ENCODE measurements around the gene SYF2. TPM values are rescaled to one million over a fixed set of nuclear protein-coding genes. Genes with fewer than 3 reads are reported as not detected.
A peak's percentile ranks its signal among the peaks of the same experiment; 100 is the strongest.

SYF2 gene
- total RNA-seq, 1 donor from 2014 or later, result 26.5 TPM

DNA sequence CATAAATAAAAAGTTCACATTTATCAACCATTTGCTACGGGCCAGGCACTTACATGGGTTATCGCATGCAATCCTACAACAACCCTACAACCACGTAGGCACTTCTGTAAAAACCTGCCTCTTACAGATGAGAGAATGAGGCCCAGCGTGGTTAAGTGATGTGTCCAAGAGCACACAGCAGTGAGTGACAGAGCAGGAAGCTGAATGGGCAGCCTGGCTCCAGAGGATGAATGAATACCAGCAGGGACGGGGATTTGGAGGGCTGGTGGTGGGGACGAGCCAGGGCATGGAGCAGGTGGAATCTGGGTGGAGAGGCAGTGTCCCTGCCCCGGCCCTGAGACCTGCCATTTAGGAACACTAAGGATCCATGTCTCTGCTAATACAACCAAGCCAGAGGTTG is 35.5 kb downstream of the SYF2 start:
- no peaks in the 10 kb centered on the region for H3K36me3 Mint-ChIP-seq (ENCODE audit: low read depth)
- H3K27me3 Mint-ChIP-seq (ENCODE audit: low read depth), result peaks cover 7% of the 10 kb centered on the region
- TF ChIP-seq, protein P1, sequence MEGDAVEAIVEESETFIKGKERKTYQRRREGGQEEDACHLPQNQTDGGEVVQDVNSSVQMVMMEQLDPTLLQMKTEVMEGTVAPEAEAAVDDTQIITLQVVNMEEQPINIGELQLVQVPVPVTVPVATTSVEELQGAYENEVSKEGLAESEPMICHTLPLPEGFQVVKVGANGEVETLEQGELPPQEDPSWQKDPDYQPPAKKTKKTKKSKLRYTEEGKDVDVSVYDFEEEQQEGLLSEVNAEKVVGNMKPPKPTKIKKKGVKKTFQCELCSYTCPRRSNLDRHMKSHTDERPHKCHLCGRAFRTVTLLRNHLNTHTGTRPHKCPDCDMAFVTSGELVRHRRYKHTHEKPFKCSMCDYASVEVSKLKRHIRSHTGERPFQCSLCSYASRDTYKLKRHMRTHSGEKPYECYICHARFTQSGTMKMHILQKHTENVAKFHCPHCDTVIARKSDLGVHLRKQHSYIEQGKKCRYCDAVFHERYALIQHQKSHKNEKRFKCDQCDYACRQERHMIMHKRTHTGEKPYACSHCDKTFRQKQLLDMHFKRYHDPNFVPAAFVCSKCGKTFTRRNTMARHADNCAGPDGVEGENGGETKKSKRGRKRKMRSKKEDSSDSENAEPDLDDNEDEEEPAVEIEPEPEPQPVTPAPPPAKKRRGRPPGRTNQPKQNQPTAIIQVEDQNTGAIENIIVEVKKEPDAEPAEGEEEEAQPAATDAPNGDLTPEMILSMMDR (conservative IDR thresholded peaks at IDR 0.05), result no peak
- DNase-seq (ENCODE audit: low read depth, low spot score), result no peak
- H3K4me1 Mint-ChIP-seq, result peaks cover 19% of the 10 kb centered on the region
- H3K27ac Mint-ChIP-seq (ENCODE audit: unreplicated experiment), result no peak overlapping the region
- no peaks in the 10 kb centered on the region for H3K9me3 Mint-ChIP-seq
- no peak overlapping the region for H3K4me3 Mint-ChIP-seq

DNA sequence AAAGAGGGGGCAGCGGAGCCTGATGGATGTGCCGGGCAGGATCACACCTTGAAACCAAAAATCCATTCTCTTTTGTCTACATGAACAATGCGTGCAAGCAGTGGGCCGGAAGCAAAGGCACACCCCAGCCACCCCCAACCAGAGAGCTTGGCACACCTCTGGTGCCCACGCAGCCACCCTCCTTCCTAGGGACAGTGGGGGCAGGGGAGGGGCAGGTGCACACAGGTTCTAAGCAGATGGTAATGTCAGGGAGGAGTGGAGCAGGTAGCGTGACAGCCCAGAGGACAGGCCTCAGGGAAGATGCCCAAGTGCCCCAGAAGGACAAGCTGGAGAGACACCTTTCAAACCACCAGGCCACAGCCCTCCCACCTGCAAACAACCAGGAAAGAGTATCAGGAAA is 36.5 kb downstream of the SYF2 start:
- H3K9me3 Mint-ChIP-seq, result no peaks in the 10 kb centered on the region
- TF ChIP-seq, protein P1 (conservative IDR thresholded peaks at IDR 0.05), result no peak
- no peak overlapping the region for H3K27ac Mint-ChIP-seq (ENCODE audit: unreplicated experiment)
- peaks cover 5% of the 10 kb centered on the region for H3K27me3 Mint-ChIP-seq (ENCODE audit: low read depth)
- H3K4me1 Mint-ChIP-seq, result peaks cover 19% of the 10 kb centered on the region
- no peak overlapping the region for H3K4me3 Mint-ChIP-seq
- no peak for DNase-seq (ENCODE audit: low read depth, low spot score)
- no peaks in the 10 kb centered on the region for H3K36me3 Mint-ChIP-seq (ENCODE audit: low read depth)

DNA sequence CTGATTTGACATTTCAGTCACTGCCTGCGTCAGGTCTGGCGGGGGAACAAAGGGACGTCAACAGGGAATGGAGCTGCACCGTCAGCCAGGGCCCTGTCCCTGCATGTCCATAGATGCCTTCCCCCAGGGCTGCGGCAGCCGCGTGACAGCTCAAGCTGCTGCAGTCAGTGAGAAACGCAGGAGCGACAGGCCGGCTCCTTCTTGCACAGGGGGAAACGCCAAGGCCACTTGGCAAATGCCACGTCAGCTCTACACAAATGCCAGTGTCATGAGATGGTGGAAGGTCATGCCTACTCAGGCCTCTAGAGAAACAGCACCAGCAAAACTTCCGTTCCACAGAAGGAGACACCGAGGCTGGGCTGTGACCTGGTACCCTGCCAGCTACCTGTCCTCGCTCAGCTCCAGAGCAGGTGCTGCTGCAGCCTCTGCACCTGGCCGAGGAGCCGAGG is 37.7 kb downstream of the SYF2 start:
- H3K9me3 Mint-ChIP-seq, result no peaks in the 10 kb centered on the region
- H3K27me3 Mint-ChIP-seq (ENCODE audit: low read depth), result peaks cover 5% of the 10 kb centered on the region
- peaks cover 19% of the 10 kb centered on the region for H3K4me1 Mint-ChIP-seq
- TF ChIP-seq, protein P1 (conservative IDR thresholded peaks at IDR 0.05), result no peak
- H3K4me3 Mint-ChIP-seq, result no peak overlapping the region
- no peak for DNase-seq (ENCODE audit: low read depth, low spot score)
- no peaks in the 10 kb centered on the region for H3K36me3 Mint-ChIP-seq (ENCODE audit: low read depth)
- H3K27ac Mint-ChIP-seq (ENCODE audit: unreplicated experiment), result no peak overlapping the region

DNA sequence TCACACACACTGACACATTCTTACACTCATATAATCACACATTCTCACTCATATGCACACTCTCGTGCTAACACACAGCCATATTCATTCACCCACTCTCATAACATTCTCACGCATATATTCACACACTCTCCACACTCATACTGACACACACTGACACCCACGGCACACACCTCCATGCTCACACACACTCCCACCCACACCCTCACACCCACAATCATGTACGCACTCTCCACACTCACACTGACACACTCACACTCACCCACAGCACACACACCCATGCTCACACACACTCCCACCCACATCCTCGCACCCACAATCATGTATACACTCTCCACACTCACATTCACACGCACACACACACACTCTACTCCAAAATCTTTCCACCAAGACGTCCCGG is 38.2 kb downstream of the SYF2 start:
- DNase-seq (ENCODE audit: low read depth, low spot score), result no peak
- Mint-ChIP-seq H3K4me3 (no peak overlapping the region), H3K27me3 (ENCODE audit: low read depth) (peaks cover 5% of the 10 kb centered on the region), H3K36me3 (ENCODE audit: low read depth) (no peaks in the 10 kb centered on the region), H3K27ac (ENCODE audit: unreplicated experiment) (peak overlapping the region; percentile 73), H3K4me1 (peaks cover 18% of the 10 kb centered on the region), H3K9me3 (no peaks in the 10 kb centered on the region)
- TF ChIP-seq, protein P1 (conservative IDR thresholded peaks at IDR 0.05), result no peak

DNA sequence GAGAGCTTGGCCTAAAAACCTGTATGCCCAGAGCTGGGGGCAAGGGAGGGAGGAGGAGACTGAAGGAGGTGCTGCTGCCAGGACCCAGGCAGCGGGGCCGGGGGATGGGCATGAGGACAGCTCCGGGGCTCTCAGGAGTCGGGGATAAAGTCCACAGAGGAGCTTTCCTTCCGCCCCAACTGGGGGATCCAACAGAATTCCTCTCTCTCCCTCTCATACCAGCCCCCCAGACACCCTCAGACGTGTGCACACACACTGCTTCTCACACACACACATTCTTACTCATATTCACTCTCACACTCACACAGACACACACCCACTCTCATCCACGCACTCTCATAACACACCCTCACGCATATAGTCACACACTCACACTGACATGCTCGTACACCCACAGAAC is 39.1 kb downstream of the SYF2 start:
- peaks cover 10% of the 10 kb centered on the region for H3K4me1 Mint-ChIP-seq
- H3K36me3 Mint-ChIP-seq (ENCODE audit: low read depth), result no peaks in the 10 kb centered on the region
- H3K27me3 Mint-ChIP-seq (ENCODE audit: low read depth), result peaks cover 3% of the 10 kb centered on the region
- no peak overlapping the region for H3K4me3 Mint-ChIP-seq
- TF ChIP-seq, protein P1 (conservative IDR thresholded peaks at IDR 0.05), result no peak
- DNase-seq (ENCODE audit: low read depth, low spot score), result no peak
- H3K9me3 Mint-ChIP-seq, result no peaks in the 10 kb centered on the region
- H3K27ac Mint-ChIP-seq (ENCODE audit: unreplicated experiment), result no peak overlapping the region

DNA sequence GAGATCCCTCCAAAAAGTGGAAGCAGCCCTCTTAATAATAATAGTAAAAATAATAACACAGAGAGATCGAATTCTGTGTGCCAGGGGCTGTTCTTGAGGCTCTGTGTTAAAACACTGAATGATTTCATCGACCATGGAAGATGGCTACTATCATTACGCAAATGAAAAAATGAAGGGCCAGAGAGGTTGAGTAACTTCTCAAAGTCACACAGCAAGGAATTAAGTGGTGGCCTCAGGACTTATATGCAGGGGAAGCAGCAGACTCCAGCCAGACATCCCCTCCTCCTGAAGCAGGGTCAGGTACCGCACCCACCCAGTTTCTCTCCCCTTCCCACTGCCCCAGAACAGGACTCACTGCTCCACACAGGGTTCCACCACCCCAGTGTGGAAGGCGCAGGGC is 40.1 kb downstream of the SYF2 start:
- no peak overlapping the region for H3K4me3 Mint-ChIP-seq

More for the DNA sequence above, 40.1 kb downstream of the SYF2 start:
- Mint-ChIP-seq H3K4me1 (no peaks in the 10 kb centered on the region), H3K36me3 (ENCODE audit: low read depth) (no peaks in the 10 kb centered on the region), H3K27ac (ENCODE audit: unreplicated experiment) (no peak overlapping the region), H3K27me3 (ENCODE audit: low read depth) (no peaks in the 10 kb centered on the region), H3K9me3 (no peaks in the 10 kb centered on the region)
- DNase-seq (ENCODE audit: low read depth, low spot score), result no peak
- TF ChIP-seq, protein P1 (conservative IDR thresholded peaks at IDR 0.05), result no peak

Measured in neural crest cell (in vitro differentiated cells).